ENCODE results near the gene BSND.
"Not testable (repeated sequence)": the region's sequence is repeated elsewhere in the genome, so short reads cannot be mapped to it uniquely, and the experiment has no call there.

Gene BSND

DNA sequence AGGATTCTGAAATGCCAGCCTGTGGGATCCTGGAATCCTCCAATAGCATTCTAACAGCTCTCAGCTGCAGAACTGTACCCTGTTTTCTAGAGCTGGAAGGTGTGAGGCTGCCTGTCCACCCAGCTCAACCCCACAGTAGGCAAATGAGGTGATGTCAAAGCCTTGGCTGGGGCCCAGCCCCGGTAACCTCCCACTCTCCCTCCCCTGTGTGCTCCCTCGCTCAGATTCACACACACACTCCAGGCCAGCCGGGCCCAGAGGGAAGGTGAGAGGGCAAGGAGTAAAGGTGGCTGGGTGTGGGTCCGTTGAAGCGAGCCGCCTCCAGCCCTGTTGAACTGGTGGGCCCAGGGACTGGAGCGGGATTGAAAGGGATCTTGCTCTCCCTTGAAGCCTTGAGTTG lies at the start of gene BSND:
Gene BSND (plus strand): TSS at position 257 of the 400 bp plus-strand sequence. CDS start 254 bp downstream, outside the sequence.
- no peak within 1 kb of the TSS for H3K4me3 ChIP-seq (ENCODE audit: low read length)
- H3K27ac ChIP-seq (ENCODE audit: low read depth, low read length) = no peak within 1 kb of the TSS
- no peaks in the 10 kb centered on the region for H3K4me1 ChIP-seq (ENCODE audit: control insufficient read depth, insufficient read depth, low read length)
- H3K36me3 ChIP-seq (ENCODE audit: control insufficient read depth, insufficient read depth, low read length) = no peaks in the 10 kb centered on the region
- peaks cover 14% of the 10 kb centered on the region for H3K27me3 ChIP-seq (ENCODE audit: control insufficient read depth, insufficient read depth, low read length)
- no peak within 1 kb of the TSS for H3K9ac ChIP-seq (ENCODE audit: low read length)

- Histone ChIP-seq H3K27ac (ENCODE audit: low read depth, low read length) (no peak overlapping the region), H3K4me1 (ENCODE audit: control insufficient read depth, insufficient read depth, low read length) (no peaks in the 10 kb centered on the region), H3K27me3 (ENCODE audit: control insufficient read depth, insufficient read depth, low read length) (no peaks in the 10 kb centered on the region), H3K36me3 (ENCODE audit: control insufficient read depth, insufficient read depth, low read length) (no peaks in the 10 kb centered on the region), H3K9ac (ENCODE audit: low read length) (no peak overlapping the region), H3K4me3 (ENCODE audit: low read length) (no peak overlapping the region)
Measured at GRCh38 chr1:54949053-54949452, 49.7 kb upstream of the BSND start.

DNA sequence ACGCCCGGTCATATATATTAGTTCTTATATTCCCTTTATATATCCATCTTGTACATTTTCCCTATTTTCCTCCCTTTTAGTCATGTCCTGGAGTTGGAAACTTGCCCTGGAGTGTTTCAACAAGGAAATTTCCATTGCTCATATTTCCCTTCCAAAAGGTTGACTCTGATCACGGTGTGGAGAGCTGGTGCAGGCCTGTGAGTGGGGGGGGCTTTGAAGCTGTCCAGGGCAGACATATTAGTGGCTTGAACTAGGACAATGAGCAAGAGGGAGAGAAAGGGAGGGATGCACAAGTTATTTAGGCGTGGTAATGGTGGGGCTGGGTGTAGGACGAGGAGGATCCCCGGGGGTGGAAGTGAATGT lies 48.7 kb upstream of the BSND start:
- Histone ChIP-seq H3K4me1 (ENCODE audit: control insufficient read depth, insufficient read depth, low read length) (no peaks in the 10 kb centered on the region), H3K27me3 (ENCODE audit: control insufficient read depth, insufficient read depth, low read length) (no peaks in the 10 kb centered on the region), H3K36me3 (ENCODE audit: control insufficient read depth, insufficient read depth, low read length) (no peaks in the 10 kb centered on the region), H3K27ac (ENCODE audit: low read depth, low read length) (no peak overlapping the region), H3K9ac (ENCODE audit: low read length) (no peak overlapping the region), H3K4me3 (ENCODE audit: low read length) (no peak overlapping the region)

DNA sequence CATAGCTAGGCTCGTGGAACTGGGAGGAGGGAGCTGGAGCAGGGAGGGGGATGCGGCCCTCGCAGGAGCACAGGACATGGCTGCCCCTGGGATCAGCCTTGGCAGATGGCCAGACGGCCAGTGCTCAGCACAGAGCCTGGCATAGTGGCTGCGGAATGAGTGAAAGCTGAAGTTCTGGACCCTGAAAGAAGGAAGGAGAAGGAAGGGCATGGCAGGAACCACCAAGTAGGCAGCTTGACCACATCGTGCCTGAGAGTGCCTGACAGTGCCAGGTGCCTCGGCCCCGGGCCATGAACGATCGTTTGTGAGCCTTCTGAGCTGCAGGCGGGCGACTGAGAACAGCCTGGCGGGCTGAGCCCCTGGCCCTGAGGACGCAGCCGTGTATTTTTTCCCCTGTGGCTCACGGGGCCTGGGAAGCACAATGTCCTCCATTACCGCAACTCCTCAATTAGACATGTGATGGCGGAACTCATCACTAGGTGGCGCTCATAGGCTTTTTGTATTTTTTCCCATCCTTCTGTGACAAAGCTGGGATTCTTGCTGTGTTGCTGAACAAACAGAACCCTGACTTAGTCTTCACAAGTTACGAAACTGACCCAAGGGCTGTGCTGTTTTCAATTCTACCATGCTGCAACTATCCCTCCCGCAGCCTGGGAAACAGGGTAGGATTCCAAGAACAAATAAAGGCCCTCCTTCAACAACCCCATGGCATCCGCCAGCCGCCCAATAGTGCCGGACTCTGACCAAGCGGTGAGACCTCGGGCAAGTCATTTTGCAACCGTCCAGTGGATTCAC lies 48.2 kb upstream of the BSND start:
- Histone ChIP-seq H3K36me3 (ENCODE audit: control insufficient read depth, insufficient read depth, low read length) (no peaks in the 10 kb centered on the region), H3K27me3 (ENCODE audit: control insufficient read depth, insufficient read depth, low read length) (no peaks in the 10 kb centered on the region), H3K4me3 (ENCODE audit: low read length) (peak overlapping the region; percentile 31), H3K4me1 (ENCODE audit: control insufficient read depth, insufficient read depth, low read length) (no peaks in the 10 kb centered on the region), H3K27ac (ENCODE audit: low read depth, low read length) (no peak overlapping the region), H3K9ac (ENCODE audit: low read length) (no peak overlapping the region)

GRCh38 chr1:54951810-54952226 lies 46.9 kb upstream of the BSND start:
- H3K27ac ChIP-seq (ENCODE audit: low read depth, low read length) = no peak overlapping the region
- H3K4me3 ChIP-seq (ENCODE audit: low read length) = no peak overlapping the region
- H3K27me3 ChIP-seq (ENCODE audit: control insufficient read depth, insufficient read depth, low read length) = no peaks in the 10 kb centered on the region
- no peaks in the 10 kb centered on the region for H3K4me1 ChIP-seq (ENCODE audit: control insufficient read depth, insufficient read depth, low read length)
- H3K36me3 ChIP-seq (ENCODE audit: control insufficient read depth, insufficient read depth, low read length) = no peaks in the 10 kb centered on the region
- H3K9ac ChIP-seq (ENCODE audit: low read length) = no peak overlapping the region

- H3K9ac ChIP-seq (ENCODE audit: low read length) = no peak overlapping the region
- no peak overlapping the region for H3K27ac ChIP-seq (ENCODE audit: low read depth, low read length)
- no peaks in the 10 kb centered on the region for H3K4me1 ChIP-seq (ENCODE audit: control insufficient read depth, insufficient read depth, low read length)
- no peaks in the 10 kb centered on the region for H3K27me3 ChIP-seq (ENCODE audit: control insufficient read depth, insufficient read depth, low read length)
- no peak overlapping the region for H3K4me3 ChIP-seq (ENCODE audit: low read length)
- no peaks in the 10 kb centered on the region for H3K36me3 ChIP-seq (ENCODE audit: control insufficient read depth, insufficient read depth, low read length)
Measured at GRCh38 chr1:54952950-54953718, 45.6 kb upstream of the BSND start.

- Histone ChIP-seq H3K27ac (ENCODE audit: low read depth, low read length) (no peak overlapping the region), H3K9ac (ENCODE audit: low read length) (no peak overlapping the region), H3K36me3 (ENCODE audit: control insufficient read depth, insufficient read depth, low read length) (no peaks in the 10 kb centered on the region), H3K4me1 (ENCODE audit: control insufficient read depth, insufficient read depth, low read length) (no peaks in the 10 kb centered on the region), H3K27me3 (ENCODE audit: control insufficient read depth, insufficient read depth, low read length) (no peaks in the 10 kb centered on the region), H3K4me3 (ENCODE audit: low read length) (no peak overlapping the region)
Measured at GRCh38 chr1:54953846-54954245, 44.9 kb upstream of the BSND start.

DNA sequence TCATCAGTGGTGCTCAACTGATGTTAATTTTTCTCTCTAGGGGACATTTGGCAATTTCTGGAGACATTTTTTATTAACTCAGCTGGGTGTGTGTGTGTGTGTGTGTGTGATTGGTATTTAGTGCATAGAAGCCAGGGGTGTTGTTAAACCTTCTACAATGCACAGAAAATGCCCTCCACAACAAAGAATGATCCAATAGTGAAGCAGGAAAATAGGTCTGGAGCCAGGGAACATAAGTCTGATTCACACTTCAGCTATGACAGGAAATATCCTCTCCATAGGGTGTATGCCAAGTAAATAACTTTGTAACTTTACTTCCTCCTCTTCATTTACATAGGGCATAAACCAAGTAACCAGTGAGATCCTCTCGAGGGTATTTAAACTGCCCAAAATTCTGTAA lies 43.4 kb upstream of the BSND start:
- H3K4me1 ChIP-seq (ENCODE audit: control insufficient read depth, insufficient read depth, low read length) = no peaks in the 10 kb centered on the region
- no peaks in the 10 kb centered on the region for H3K36me3 ChIP-seq (ENCODE audit: control insufficient read depth, insufficient read depth, low read length)
- H3K27me3 ChIP-seq (ENCODE audit: control insufficient read depth, insufficient read depth, low read length) = no peaks in the 10 kb centered on the region
- H3K9ac ChIP-seq (ENCODE audit: low read length) = no peak overlapping the region
- no peak overlapping the region for H3K4me3 ChIP-seq (ENCODE audit: low read length)
- H3K27ac ChIP-seq (ENCODE audit: low read depth, low read length) = no peak overlapping the region

GRCh38 chr1:54956726-54957125 lies 42.0 kb upstream of the BSND start:
- H3K9ac ChIP-seq (ENCODE audit: low read length) = no peak overlapping the region
- H3K27ac ChIP-seq (ENCODE audit: low read depth, low read length) = no peak overlapping the region
- H3K4me1 ChIP-seq (ENCODE audit: control insufficient read depth, insufficient read depth, low read length) = no peaks in the 10 kb centered on the region
- H3K4me3 ChIP-seq (ENCODE audit: low read length) = no peak overlapping the region
- H3K36me3 ChIP-seq (ENCODE audit: control insufficient read depth, insufficient read depth, low read length) = no peaks in the 10 kb centered on the region
- H3K27me3 ChIP-seq (ENCODE audit: control insufficient read depth, insufficient read depth, low read length) = no peaks in the 10 kb centered on the region

GRCh38 chr1:54959241-54959640 lies 39.5 kb upstream of the BSND start:
- Histone ChIP-seq H3K36me3 (ENCODE audit: control insufficient read depth, insufficient read depth, low read length) (no peaks in the 10 kb centered on the region), H3K4me1 (ENCODE audit: control insufficient read depth, insufficient read depth, low read length) (no peaks in the 10 kb centered on the region), H3K4me3 (ENCODE audit: low read length) (no peak overlapping the region), H3K27ac (ENCODE audit: low read depth, low read length) (no peak overlapping the region), H3K27me3 (ENCODE audit: control insufficient read depth, insufficient read depth, low read length) (no peaks in the 10 kb centered on the region), H3K9ac (ENCODE audit: low read length) (no peak overlapping the region)

DNA sequence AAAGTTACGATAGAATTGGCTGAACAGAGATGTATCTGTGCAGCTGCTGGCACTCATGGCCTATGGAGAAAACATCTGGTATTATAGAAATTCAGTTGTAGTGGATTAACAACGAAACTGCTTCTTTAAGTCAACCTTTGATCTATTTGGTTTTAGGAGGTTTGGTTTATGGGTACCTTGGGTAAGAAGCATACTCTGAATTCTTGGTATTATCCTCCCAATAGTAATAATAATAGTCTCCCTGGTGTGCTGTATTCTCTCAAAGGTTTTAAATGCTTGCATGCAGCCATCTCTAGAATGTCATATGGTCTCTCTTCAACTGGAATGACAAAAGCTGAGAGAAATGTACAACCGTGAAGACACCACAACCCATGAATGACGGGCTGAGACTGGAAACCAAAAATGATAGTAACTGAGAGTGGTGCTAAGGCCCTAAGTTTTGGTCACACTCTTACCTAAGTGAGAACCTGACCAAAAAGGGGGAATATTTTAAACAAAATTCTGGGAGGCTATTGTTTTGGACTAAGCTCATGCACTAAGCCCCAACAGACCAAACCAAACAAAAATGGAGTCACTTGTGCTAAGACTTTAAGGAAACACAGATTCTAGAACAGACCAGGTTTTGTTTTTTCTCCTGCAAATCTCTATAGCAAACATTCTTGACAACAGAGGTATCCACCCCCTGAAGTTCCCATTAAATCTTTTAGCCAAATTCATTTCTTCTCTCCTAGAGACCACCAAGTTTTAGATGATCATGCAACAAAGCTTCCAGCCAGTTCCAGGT lies 35.9 kb upstream of the BSND start:
- H3K27ac ChIP-seq (ENCODE audit: low read depth, low read length) = no peak overlapping the region
- no peaks in the 10 kb centered on the region for H3K4me1 ChIP-seq (ENCODE audit: control insufficient read depth, insufficient read depth, low read length)
- H3K27me3 ChIP-seq (ENCODE audit: control insufficient read depth, insufficient read depth, low read length) = no peaks in the 10 kb centered on the region
- no peak overlapping the region for H3K9ac ChIP-seq (ENCODE audit: low read length)
- H3K36me3 ChIP-seq (ENCODE audit: control insufficient read depth, insufficient read depth, low read length) = no peaks in the 10 kb centered on the region
- no peak overlapping the region for H3K4me3 ChIP-seq (ENCODE audit: low read length)

DNA sequence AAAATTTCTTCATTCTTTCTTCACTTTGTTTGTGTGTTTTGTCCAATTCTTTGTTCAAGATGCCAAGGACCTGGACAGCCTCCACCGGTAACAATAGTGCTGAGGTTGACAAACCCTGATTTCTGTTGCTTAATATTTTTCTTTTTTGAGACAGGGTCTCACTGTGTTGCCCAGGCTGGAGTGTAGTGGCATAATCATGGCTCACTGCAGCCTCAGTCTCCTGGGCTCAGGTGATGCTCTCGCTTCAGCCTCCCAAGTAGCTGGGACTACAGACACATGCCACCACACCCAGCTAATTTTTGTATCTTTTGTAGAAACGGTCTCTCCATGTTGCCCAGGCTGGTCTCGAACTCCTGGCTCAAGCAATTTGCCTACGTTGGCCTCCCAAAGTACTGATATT lies 34.9 kb upstream of the BSND start:
- H3K4me3 ChIP-seq (ENCODE audit: low read length); H3K9ac ChIP-seq (ENCODE audit: low read length): not testable (repeated sequence)

More for the DNA sequence above, 34.9 kb upstream of the BSND start:
- H3K27ac ChIP-seq (ENCODE audit: low read depth, low read length); H3K27me3 ChIP-seq (ENCODE audit: control insufficient read depth, insufficient read depth, low read length); H3K4me1 ChIP-seq (ENCODE audit: control insufficient read depth, insufficient read depth, low read length); H3K36me3 ChIP-seq (ENCODE audit: control insufficient read depth, insufficient read depth, low read length): not testable (repeated sequence)
